ENCODE data around the gene ELK1.
"Not testable (repeated sequence)": the region's sequence is repeated elsewhere in the genome, so short reads cannot be mapped to it uniquely, and the experiment has no call there.

Gene ELK1, protein sequence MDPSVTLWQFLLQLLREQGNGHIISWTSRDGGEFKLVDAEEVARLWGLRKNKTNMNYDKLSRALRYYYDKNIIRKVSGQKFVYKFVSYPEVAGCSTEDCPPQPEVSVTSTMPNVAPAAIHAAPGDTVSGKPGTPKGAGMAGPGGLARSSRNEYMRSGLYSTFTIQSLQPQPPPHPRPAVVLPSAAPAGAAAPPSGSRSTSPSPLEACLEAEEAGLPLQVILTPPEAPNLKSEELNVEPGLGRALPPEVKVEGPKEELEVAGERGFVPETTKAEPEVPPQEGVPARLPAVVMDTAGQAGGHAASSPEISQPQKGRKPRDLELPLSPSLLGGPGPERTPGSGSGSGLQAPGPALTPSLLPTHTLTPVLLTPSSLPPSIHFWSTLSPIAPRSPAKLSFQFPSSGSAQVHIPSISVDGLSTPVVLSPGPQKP

DNA sequence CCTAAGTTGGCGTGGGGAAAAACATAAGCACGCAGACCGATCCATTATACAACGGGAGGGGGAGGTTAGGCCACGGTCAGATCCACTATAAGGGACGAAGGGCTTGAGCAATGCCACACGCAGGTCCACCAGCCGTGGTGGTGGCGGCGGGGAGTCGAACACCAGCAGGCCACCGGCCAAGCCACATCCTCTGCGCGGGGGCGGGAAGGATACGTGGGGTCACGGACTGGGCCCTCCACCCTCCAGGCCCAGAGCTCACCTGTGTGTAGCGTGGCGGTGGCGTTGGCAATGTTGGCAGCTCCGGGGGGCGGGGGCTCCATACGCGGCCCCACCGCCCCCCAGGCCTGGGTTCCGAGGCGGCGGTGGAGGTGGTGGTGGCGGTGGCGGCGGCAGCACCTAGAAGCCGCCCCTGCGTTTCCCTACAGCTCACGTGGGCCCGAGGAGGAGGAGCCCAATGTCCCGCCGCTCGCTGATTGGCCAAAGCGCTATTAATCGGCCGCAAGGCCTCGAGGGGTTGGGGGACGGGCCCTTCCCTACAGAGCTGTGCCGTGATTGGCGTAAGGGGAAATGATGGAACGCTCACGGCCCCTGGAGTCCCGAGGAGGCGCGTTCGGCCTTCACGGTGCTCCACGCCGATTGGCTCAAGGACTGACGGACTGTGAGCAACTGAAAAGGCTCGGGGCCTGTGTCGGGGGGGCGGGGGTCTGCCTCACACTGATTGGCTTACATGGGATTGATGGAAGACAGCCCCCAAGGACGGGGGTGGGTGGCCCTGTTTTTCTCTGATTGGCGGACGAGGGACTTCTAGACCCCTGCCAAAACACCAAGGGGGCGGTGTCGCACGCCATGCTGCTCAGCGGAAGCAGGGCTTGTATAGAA is at the start of gene ELK1:
Gene ELK1 (minus strand): TSS at position 400 of the 879 bp plus-strand sequence. CDS start 9,122 bp downstream, outside the sequence.
- peak; percentile 100 for DNase-seq (ENCODE audit: low read depth, low spot score)

DNA sequence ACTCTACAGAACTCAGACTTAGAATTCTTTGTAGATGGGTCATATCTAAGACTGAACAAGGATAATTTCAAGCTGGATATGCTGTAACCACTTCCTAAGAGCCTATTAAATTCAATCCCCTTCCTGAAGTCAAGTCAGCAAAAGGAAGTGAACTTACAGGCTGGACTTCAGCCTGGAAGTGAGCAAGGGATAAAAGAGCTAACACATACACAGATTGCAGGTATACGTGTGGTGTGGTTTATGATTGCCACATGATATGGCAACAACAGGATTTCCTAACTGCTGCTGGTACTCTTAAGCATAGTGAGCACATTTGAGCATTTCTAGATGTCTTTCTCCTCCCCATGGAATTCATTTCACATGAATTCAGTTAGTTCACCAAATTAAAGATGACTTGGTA is 46.8 kb upstream of the ELK1 start:
- DNase-seq (ENCODE audit: low read depth, low spot score), result no peak

DNA sequence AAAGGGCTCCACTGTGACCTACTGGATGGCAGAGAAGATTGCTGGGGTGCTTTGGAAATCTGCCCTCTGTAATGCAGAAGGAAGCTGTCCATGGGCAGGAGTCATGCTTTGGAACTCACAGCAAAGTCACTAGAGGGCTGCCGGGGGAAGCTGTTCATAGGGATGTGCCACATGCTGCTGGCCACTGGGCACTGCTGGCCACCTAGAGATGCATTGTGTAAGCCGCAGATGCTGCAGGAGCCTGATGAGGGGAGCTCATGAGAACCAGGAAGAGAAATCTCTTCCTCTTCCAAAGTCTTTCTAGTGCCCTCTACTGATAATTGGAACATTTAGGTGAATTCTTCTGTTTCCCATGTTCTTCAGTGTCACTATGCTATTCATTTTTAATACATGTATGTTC is 39.8 kb upstream of the ELK1 start:
- DNase-seq (ENCODE audit: low read depth, low spot score), result no peak

DNA sequence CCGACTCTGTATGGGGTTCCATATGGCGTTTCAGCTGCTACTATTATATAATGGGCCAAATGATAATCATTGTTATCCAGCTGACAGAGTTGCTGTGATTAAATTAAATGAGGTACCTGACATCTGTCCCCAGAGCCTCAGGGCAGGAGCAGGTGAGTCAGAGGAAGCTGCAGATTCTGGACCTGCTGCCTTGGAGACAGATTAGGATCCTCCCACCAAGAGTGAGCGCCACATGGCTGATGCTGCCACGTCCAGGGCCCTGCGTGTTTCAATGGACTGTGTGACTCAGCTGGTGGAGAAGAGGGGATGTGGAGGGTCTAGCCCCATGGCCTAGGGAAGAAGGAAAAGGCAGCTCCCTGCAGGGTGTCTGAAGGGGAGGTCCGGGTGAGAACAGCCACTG is 36.9 kb upstream of the ELK1 start:
- no peak for DNase-seq (ENCODE audit: low read depth, low spot score)

DNA sequence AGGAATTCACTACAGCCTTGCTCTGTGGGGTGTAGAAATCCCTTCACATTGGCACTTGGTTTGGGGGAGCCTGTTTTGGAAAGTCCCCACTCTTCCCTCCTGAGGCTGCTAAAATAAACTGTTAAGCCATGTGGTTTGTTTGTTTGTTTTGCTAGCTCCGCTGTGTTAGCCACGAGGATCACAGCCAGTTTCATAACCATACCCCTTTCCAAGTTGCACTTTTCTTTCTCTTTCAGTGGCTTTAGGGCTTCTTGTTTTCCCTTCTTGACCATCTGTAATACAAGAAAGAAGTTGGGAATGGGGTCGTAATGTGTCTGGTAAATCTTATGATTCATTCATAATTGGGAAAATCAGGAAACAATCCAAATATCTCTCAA is 33.5 kb upstream of the ELK1 start:
- no peak for DNase-seq (ENCODE audit: low read depth, low spot score)

DNA sequence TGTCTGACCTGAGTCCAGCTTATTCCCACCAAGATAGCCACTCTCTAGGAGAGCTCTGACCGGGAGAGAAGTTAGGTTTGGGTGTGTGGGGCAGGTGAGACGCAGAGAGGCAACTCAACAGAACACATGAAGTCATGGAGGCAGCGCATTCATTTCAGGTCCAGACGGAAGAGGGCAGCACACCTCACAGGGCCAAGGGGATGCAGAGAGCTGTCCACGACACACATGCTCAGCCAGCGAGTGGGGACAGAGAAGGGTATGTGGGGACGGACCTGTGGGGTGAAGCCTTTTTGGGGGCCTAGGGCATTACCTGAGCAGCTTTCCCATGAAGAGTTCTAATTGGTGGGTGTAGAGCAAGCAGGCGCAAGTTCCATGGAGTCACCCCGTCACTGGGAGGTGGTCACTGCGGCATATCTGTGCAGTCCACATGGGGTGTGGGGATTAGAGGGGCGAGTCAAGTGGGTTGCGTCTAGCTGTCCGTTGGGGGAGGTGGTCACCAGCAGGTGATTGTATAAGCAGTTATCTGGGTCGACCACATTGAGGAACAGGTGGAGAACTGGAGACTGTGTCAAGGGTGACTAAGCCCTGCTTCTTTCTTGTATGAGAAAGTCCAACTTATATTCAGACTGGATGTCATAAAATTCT is 32.9 kb upstream of the ELK1 start:
- DNase-seq (ENCODE audit: low read depth, low spot score), result no peak

DNA sequence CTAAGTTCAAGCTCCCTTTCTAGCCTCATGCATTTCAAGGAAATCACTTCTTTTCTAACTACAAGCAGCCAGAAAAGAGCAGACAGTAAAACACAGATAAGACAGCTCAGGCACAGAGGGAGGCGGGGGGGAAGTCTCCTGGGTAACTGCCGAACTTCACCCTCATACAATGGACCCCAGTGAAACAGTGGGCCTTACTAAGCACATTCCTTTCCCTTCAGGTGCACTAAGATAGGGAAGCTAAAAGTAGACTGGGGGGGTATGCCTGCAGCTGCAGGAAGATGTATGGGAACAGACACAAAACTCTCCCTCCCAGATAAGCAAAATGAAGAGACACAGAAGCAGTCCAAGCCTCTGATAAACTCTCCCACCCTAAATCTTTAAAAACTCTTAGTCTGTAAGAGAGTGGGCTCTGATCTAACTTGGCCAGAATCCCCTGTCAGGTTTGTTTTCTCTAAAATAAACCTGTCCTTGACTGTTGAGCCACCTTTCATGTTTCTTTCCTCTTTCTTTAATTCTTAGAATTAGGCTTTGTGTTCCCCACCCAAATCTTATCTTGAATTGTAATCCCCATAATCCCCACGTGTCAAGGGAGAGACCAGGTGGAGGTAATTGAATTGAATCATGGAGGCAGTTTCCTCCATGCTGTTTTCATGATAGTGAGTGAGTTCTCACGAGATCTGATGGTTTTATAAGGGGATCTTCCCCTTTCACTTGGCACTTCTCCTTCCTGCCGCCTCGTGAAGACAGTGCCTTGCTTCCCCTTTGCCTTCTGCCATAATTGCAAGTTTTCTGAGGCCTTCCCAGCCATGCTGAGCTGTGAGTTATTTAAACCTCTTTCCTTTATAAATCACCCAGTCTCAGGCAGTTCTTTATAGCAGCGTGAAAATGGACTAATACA is 25.8 kb upstream of the ELK1 start:
- DNase-seq (ENCODE audit: low read depth, low spot score), result not testable (repeated sequence)

DNA sequence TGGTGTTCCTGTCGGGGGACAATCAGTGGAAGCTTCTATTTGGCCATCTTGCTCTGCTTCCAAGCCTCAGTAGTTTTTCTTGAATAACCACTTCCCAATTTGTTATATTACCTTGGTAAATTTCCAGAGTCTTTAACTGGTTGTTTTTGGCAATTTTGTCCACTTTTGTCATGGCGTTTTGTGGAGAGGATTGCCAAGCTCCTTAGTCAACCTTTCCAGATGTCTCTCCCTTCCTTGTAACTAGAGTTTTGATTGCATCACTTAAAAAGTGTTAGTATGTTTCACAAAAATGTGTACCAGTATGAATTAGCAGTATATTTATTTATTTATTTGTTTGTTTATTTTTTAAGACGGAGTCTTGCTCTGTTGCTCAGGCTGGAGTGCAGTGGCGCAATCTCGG is 24.4 kb upstream of the ELK1 start:
- no peak for DNase-seq (ENCODE audit: low read depth, low spot score)

DNA sequence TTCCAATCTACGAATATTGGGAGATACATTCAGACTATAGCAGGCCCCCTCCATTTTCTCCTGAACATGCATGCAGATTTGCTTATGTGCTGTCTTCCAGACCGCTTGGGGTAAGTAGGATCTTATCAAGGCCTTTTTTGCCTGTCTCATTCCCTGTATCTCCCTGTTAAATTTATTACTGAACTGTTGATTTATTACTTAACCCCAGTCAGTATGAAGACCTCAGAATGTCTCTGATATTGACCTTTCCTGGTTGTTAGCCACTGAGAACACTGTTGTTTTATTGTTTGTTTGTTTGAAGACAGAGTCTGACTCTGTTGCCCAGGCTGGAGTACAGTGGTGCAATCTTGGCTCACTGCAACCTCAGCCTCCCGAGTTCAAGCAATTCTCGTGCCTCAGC is 15.4 kb upstream of the ELK1 start:
- not testable (repeated sequence) for DNase-seq (ENCODE audit: low read depth, low spot score)

DNA sequence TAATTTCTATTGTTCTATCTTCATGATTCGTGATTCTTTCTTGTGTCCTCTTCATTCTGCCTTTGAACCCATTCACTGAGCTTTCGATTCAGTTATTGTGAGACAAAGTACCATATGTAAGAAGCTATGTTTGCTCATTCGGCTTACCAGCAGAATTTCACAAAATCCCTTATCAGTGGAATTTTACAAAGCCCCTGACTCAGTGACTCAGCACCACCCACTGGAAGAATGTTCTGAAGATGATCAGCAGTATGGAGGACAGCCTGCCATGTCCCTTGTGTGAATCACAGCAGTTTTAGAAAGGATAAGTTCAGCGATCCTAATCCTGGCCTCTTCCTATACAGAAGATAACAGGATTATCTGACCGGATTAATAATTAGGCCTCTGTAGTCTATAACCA is 14.4 kb upstream of the ELK1 start:
- DNase-seq (ENCODE audit: low read depth, low spot score), result peak; percentile 26

DNA sequence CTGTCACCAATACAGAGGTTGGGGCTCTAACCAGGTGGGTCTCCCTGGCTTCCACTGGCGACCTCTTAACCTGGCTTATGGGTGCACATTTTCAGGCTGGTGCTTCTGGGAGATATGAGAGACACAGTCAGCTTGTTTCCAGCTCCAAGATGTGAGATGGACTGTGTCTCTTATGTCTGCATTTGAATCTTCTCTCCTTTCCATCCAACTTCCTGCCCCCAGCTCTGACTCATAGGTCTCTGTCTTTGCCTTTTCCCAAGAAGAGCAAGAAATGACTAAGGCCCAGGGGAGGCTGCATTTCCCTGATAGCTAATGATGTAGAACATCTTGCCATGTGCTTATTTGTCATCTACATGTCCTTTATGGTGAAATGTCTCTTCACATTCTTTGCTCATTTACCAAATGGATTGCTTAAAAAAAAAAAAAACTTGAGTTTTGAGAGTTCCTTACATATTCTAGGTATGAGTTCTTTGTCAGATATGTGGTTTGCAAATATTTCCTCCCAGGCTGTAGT is 11.8 kb upstream of the ELK1 start:
- peak; percentile 38 for DNase-seq (ENCODE audit: low read depth, low spot score)

DNA sequence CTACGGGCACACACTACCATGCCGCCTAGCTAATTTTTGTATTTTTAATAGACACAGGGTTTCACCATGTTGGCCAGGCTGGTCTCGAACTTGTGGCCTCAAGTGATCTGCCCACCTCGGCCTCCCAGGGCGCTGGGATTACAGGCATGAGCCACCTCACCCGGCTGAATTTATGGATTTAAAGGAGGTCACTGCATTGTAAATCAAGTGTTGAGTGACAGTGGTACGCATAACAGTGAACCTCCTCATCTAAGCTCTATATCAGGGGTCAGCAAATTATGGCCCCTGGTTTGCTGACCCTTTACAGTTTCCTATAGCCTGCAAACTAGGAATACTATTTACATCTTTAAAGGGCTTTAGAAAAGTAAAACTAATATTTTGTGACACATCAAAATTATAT is 11.2 kb upstream of the ELK1 start:
- DNase-seq (ENCODE audit: low read depth, low spot score), result no peak

DNA sequence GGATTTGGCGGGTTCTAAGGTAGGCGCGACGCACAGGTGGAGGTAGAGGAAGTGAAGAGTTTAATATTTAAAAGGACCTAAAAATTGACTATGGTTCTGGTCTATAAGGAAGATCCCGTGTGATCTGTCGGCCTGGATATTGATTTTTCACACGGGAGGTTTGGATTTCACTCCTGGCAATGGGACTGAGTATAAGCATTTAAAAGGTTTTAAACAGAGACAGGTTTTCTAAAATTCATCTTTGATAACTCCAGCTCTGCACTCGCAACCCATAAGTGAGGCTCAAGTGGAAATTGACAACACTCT is 9.0 kb upstream of the ELK1 start:
- DNase-seq (ENCODE audit: low read depth, low spot score), result no peak

DNA sequence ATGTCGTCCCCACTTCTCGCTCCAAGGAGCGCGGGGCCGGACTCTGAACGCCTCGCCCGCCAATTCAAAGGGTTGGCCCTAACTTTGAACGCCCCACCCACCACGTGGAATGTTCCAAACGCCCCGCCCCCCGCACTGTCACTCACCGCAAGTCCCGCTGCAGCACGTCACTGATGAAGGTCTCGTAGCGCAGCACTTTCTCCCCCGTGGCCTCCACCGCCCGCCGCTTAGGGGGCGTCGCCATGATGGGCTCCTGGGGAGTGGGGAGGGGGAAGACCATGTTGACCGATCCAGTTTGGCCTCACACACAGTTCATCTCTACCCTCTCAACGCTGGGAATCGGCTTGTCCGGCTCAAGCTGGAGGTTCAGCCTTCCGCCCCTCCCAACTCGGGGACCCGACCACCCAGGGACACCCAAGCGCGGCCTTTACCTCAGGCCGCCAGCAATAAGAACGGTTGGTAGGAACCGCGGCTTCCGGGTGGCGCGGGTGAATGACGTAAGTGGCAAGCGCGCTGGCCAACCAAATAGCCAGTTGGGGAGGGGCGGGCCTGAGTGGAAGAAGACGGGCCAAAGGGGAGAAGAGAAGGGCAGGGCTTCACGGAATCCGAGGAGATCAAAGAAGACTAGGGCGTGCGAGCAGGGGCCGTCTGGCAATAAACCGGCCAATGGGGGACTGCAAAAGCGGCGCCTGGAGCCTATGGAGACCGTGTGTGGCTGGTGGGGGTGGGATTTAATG is 8.5 kb upstream of the ELK1 start, which contains the start of gene UXT:
Gene UXT (minus strand): TSS at position 497 of the 737 bp plus-strand sequence. CDS start 253 bp downstream, at position 244.
- peak; percentile 99 for DNase-seq (ENCODE audit: low read depth, low spot score)

DNA sequence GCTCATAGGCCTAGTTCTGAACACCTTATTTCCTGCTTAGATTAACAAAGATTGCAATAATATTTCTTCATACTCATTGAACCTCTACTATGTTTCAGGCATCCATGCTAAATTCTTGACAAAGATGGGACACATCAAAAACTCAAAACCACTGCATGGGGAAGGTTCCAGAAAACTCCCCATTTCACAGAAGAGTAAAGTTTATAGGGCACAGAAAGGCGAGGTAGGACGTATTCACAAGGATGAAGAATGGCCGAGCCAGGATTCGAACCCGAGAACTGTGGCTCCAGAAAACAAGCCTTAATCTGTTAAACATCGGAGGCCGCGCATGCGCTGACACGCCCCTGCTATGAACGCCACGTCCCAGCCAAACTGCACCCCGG is 7.9 kb upstream of the ELK1 start:
- no peak for DNase-seq (ENCODE audit: low read depth, low spot score)

DNA sequence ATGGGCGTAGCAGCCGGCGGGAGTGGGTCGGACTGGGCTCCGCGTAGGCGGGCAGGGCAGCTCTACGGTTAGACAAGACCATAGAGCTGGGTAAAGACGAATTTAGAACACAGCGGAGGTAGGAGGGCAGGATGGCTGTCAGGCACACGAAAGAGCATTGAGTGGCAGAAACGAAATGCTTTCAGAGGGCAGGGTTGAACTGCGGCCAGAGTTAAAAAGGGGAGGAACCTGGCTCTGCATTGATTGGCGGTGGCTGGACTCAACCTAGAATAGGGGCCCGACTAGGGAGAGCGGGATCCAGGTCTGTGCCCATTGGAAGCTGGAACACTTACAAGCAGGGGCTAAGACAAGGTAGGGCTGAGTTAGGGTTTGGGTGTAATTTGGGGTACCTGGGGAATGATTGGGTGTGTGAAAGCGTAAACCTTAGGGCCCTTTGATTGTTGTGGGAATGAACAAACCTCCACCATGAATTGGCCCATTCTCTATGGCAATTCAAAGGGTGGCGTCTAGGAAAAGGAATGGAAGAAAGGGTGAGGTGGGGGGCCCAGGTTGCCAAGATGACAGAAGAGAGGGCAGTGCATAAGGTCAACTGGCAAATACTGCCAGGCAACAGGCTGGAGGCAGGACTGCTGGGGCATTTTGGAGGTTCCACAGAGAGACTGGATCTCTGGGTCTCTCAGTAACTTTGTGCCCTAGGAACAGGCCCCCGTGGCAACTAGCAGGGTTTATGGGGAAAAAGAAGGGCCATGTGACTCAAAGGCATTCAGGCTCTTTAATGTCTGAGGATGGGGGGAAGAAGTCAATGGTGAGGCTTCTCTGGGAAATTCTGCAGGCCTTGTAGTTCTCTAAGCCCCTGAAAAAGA is 911 bp upstream of the ELK1 start:
- DNase-seq (ENCODE audit: low read depth, low spot score), result no peak

DNA sequence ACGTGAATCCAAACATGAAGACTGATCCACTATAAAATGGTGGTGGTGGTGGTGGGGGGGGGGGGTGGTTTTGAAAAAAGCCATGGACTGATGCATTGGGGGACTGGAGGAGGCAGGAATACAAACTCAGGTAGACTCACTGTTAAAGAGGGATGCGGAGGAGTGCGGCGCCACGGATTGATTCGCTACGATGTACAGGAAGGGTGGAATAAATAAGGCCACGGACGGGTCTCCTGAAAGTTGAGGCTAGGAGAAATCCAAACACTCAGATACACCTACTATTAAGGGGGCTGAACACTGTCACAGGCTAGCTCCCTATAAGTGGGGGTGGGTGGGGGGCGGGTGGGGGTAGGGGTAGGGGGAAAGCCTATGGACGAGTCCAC is 591 bp downstream of the ELK1 start:
- DNase-seq (ENCODE audit: low read depth, low spot score), result no peak

DNA sequence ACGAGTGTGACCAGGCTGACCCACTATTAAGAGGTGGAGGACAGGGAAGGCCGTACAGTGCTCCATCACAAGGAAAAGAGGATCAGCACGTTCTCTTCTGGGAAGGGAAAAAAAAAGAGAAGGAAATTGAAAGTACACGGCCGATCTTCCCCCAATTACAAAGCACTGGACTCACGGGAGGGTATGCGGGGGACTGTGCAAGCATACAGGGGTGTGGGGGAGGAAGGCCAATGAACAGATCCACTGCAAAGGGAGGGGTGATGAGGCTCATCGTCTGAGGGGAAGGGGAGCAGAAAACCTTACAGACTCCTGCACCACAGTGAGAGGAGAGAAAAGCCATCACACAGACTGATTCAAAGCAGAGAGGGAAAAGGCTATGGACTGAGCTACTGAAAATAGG is 1.1 kb downstream of the ELK1 start:
- DNase-seq (ENCODE audit: low read depth, low spot score), result no peak

DNA sequence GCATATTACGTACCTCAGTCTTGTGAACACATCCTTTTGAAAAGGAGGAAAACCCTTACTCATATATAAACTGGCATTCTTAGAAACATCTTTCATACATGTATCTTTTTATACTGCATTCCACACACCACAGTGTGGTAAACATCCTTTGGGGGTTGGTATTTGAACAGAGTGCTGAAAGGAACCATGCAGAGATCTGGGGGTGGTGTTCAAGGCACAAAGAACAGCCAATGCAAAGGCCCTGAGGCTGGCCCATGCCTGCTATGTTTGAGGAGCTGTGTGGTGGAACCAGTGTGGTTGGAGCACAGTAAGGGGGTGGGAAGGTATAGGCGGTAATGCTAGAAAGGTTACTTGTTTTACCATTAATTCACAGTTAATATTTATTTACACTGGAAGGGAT is 2.0 kb downstream of the ELK1 start:
- DNase-seq (ENCODE audit: low read depth, low spot score), result no peak

DNA sequence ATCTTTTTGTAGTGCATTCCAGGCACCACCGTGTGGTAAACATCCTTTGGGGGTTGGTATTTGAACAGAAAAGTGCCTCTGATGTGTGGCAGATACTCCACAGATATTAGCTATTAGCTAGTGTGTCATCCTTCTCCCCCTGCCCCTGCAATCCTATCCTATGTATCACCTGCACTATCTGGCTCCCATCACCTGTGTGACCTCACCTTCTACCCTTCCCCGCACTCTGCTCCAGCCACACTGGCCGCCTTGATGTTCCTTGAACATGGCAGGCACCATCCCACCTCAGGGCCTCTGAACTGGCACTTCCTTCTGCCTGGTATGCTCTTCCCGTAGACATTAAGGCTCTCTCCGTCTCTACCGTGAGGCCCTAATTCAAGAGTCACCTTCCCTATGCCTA is 3.7 kb downstream of the ELK1 start:
- no peak for DNase-seq (ENCODE audit: low read depth, low spot score)
